DMS114 treated with DMSO at 0.1 percent for 48 hours (cell line): ENCODE results near the gene ANTXR1.
"Not testable (repeated sequence)": the region's sequence is repeated elsewhere in the genome, so short reads cannot be mapped to it uniquely, and the experiment has no call there.

ENCODE experiments used
- DNase-seq: peaks from one replicate; lab custom pipeline; 2025; ENCODE audit not compliant: unreplicated experiment; lab: John Stamatoyannopoulos, UW

Gene ANTXR1

GRCh38 chr2:69162057-69162456 lies 149.1 kb downstream of the ANTXR1 start:
- no peak for DNase-seq

- no peak for DNase-seq
Measured at GRCh38 chr2:69163109-69163508, 150.1 kb downstream of the ANTXR1 start.

GRCh38 chr2:69163556-69163955 lies 150.6 kb downstream of the ANTXR1 start:
- no peak for DNase-seq

GRCh38 chr2:69164061-69164778 lies 151.2 kb downstream of the ANTXR1 start:
- no peak for DNase-seq

GRCh38 chr2:69165091-69165880 lies 152.3 kb downstream of the ANTXR1 start:
- DNase-seq: no peak

- DNase-seq: no peak
Measured at GRCh38 chr2:69166465-69166811, 153.5 kb downstream of the ANTXR1 start.

GRCh38 chr2:69166812-69167468 lies 154.0 kb downstream of the ANTXR1 start:
- DNase-seq: no peak

- no peak for DNase-seq
Measured at GRCh38 chr2:69167469-69167822, 154.5 kb downstream of the ANTXR1 start.

GRCh38 chr2:69168144-69168813 lies 155.3 kb downstream of the ANTXR1 start:
- DNase-seq: no peak

- no peak for DNase-seq
Measured at GRCh38 chr2:69168950-69169654, 156.1 kb downstream of the ANTXR1 start.

GRCh38 chr2:69169655-69170389 lies 156.8 kb downstream of the ANTXR1 start:
- DNase-seq: no peak

- DNase-seq: no peak
Measured at GRCh38 chr2:69170661-69171060, 157.7 kb downstream of the ANTXR1 start.

GRCh38 chr2:69171116-69171896 lies 158.3 kb downstream of the ANTXR1 start:
- DNase-seq: no peak

- DNase-seq: no peak
Measured at GRCh38 chr2:69171897-69172525, 159.0 kb downstream of the ANTXR1 start.

- no peak for DNase-seq
Measured at GRCh38 chr2:69173706-69174105, 160.7 kb downstream of the ANTXR1 start.

GRCh38 chr2:69174211-69174610 lies 161.2 kb downstream of the ANTXR1 start:
- DNase-seq: not testable (repeated sequence)

GRCh38 chr2:69175790-69176715 lies 163.1 kb downstream of the ANTXR1 start:
- no peak for DNase-seq
